K562 (cell line): ENCODE measurements around the gene SPINT4. TPM values are rescaled to one million over a fixed set of nuclear protein-coding genes. Genes with fewer than 3 reads are reported as not detected.

Source experiments
- ATAC-seq: fragments of 200-7000 bp; cut with Tn5 transposase; 3 replicates; pipeline ENCODE4 v1.9.1; 2020; ENCODE audit warnings: moderate library complexity
- Bru-seq: library from RNA; stranded (reverse); fragments of 400-500 nt; gene quantifications from one replicate; lab custom pipeline; 2021; lab: Mats Ljungman, UMichigan
- BruChase-seq, 2 experiments: library from RNA; stranded (reverse); fragments of 400-500 nt; gene quantifications; one replicate each; lab custom pipeline; 2021; lab: Mats Ljungman, UMichigan
- BruUV-seq: library from RNA; stranded (reverse); fragments of 400-500 nt; replicated peaks from 2 replicates; lab custom pipeline; 2021; lab: Mats Ljungman, UMichigan
- CTCF ChIA-PET: fragments of 300-600 bp; formaldehyde crosslinking; extraction: SDS; loops from one replicate; lab custom pipeline; 2021; ENCODE audit warnings: low intra/inter-chr PET ratio; lab: Yijun Ruan, JAX
- POLR2A ChIA-PET: fragments of 300-600, 350-650 bp; sonication (Branson Sonifier 250); formaldehyde crosslinking; extraction: SDS; loops from one replicate; lab custom pipeline; 2021; ENCODE audit warnings: antibody characterized with exemption, inconsistent platforms; lab: Yijun Ruan, JAX
- DNase-seq, 4 experiments: peaks; one replicate each; pipeline versions ENCODE4 v3.0.0 to v3.0.0-alpha.2; 2011 to 2018; ENCODE audit warnings: low spot score in 3 of 4, mixed read lengths in 3 of 4; ENCODE audit errors: extremely low read depth in 1 of 4
- FAIRE-seq: peaks from 2 replicates; lab custom pipeline; 2011; peaks lifted over from hg19 to GRCh38; lab: Jason Lieb, UNC
- H2AFZ ChIP-seq: 2 replicates; pipeline ENCODE4 v1.6.0; 2011; ENCODE audit warnings: low read depth, low read length, control low read depth, inconsistent platforms
- H3K27ac ChIP-seq: fragments of 200-600 bp; 3 replicates; pipeline ENCODE4 v1.8.0; 2011; ENCODE audit warnings: low read depth, mild to moderate bottlenecking, control low read depth, inconsistent platforms, low read length, moderate library complexity, mixed read lengths; ENCODE audit errors: extremely low read depth
- H3K27me3 ChIP-seq, 2 experiments: fragments of 300-600 bp in 1 of 2; 2 replicates in 1 of 2; 3 replicates in 1 of 2; pipeline versions ENCODE4 v1.6.0 to v1.8.0; 2011; ENCODE audit warnings: inconsistent platforms in 2 of 2, low read length in 2 of 2, mild to moderate bottlenecking in 1 of 2, mixed read lengths in 1 of 2, moderate library complexity in 1 of 2; ENCODE audit not compliant: control insufficient read depth in 2 of 2, insufficient read depth in 2 of 2
- H3K36me3 ChIP-seq: fragments of 300-600 bp; 3 replicates; pipeline ENCODE4 v1.8.0; 2011; ENCODE audit warnings: mild to moderate bottlenecking, low read length, inconsistent platforms; ENCODE audit not compliant: control insufficient read depth, insufficient read depth
- H3K4me1 ChIP-seq, 2 experiments: fragments of 200-600 bp in 1 of 2; replicated peaks in 1 of 2; 2 replicates in 1 of 2; 3 replicates in 1 of 2; pipeline versions ENCODE4 v1.5.1 to v1.8.0; 2011; ENCODE audit warnings: inconsistent platforms in 2 of 2, low read length in 2 of 2, mild to moderate bottlenecking in 1 of 2, mixed read lengths in 1 of 2, moderate library complexity in 1 of 2; ENCODE audit not compliant: control insufficient read depth in 2 of 2, insufficient read depth in 2 of 2
- H3K4me2 ChIP-seq: 2 replicates; pipeline ENCODE4 v1.6.1; 2011; ENCODE audit warnings: low read length, control low read depth, inconsistent platforms, mixed read lengths; ENCODE audit not compliant: insufficient read depth
- H3K4me3 ChIP-seq: fragments of 200-600 bp; sonication (generic), shearing (Covaris generic); 2 replicates; pipeline ENCODE4 v1.5.1; 2016; ENCODE audit warnings: control low read depth, inconsistent platforms
- H3K79me2 ChIP-seq: fragments of 200-600 bp; 3 replicates; pipeline ENCODE4 v1.8.0; 2011; ENCODE audit warnings: low read length, inconsistent platforms; ENCODE audit not compliant: control insufficient read depth, insufficient read depth
- H3K9ac ChIP-seq, 2 experiments: 2 replicates each; pipeline versions ENCODE4 v1.6.0 to v1.6.1; 2011; ENCODE audit warnings: low read depth in 2 of 2, low read length in 2 of 2, control low read depth in 1 of 2, inconsistent platforms in 1 of 2, mild to moderate bottlenecking in 1 of 2, mixed read lengths in 1 of 2; ENCODE audit not compliant: insufficient read depth in 1 of 2
- H3K9me1 ChIP-seq: one replicate; pipeline ENCODE4 v1.6.0; 2011; ENCODE audit warnings: inconsistent platforms, mild to moderate bottlenecking, low read length, moderate library complexity; ENCODE audit not compliant: control insufficient read depth, insufficient read depth
- H3K9me3 ChIP-seq: replicated peaks from 2 replicates; pipeline ENCODE4 v1.5.1; 2011; ENCODE audit warnings: low read depth, low read length, inconsistent platforms; ENCODE audit not compliant: control insufficient read depth, insufficient read depth
- H4K20me1 ChIP-seq: replicated peaks from 2 replicates; pipeline ENCODE4 v1.6.1; 2011; ENCODE audit warnings: low read length, inconsistent platforms, mixed read lengths; ENCODE audit not compliant: control insufficient read depth, insufficient read depth
- BRCA1 ChIP-seq, 2 experiments: fragments of 450-650 bp in 1 of 2; sonication (generic) in 1 of 2; formaldehyde crosslinking in 1 of 2; IDR thresholded peaks; 2 replicates each; pipeline versions ENCODE4 v1.5.0 to v1.6.1; 2017 to 2020; ENCODE audit warnings: mild to moderate bottlenecking in 1 of 2, missing genetic modification reagents in 1 of 2
- BRD9 ChIP-seq: fragments of 450-650 bp; IDR thresholded peaks from 2 replicates; pipeline ENCODE4 v1.6.1; 2018; ENCODE audit warnings: low read depth; ENCODE audit not compliant: partially characterized antibody
- FOS ChIP-seq: IDR thresholded peaks from 3 replicates; pipeline ENCODE4 v1.6.1; 2011; ENCODE audit not compliant: insufficient read length; ENCODE audit errors: extremely low read depth
- FOXA1 ChIP-seq: fragments of 450-650 bp; IDR thresholded peaks from 2 replicates; pipeline ENCODE4 v1.6.1; 2016; ENCODE audit warnings: mild to moderate bottlenecking, borderline replicate concordance
- FOXJ3 ChIP-seq: sonication (generic); formaldehyde crosslinking; IDR thresholded peaks from 2 replicates; pipeline ENCODE4 v1.4.0; 2020; ENCODE audit warnings: mild to moderate bottlenecking, missing genetic modification reagents
- MAFF ChIP-seq: IDR thresholded peaks from 2 replicates; pipeline ENCODE4 v1.6.1; 2012; ENCODE audit warnings: low read length, improper control_type of control experiment
- NFIC ChIP-seq: fragments of 450-650 bp; IDR thresholded peaks from 2 replicates; pipeline ENCODE4 v1.6.1; 2017; ENCODE audit warnings: mild to moderate bottlenecking, inconsistent platforms
- NFYB ChIP-seq: IDR thresholded peaks from 2 replicates; pipeline ENCODE4 v1.6.1; 2011; ENCODE audit warnings: mild to moderate bottlenecking, moderate library complexity; ENCODE audit not compliant: insufficient read length; ENCODE audit errors: extremely low read depth
- ZBTB49 ChIP-seq: sonication (generic); formaldehyde crosslinking; IDR thresholded peaks from 2 replicates; pipeline ENCODE4 v1.8.0; 2022; ENCODE audit warnings: missing genetic modification reagents, mild to moderate bottlenecking, borderline replicate concordance
- ZNF512 ChIP-seq: IDR thresholded peaks from 2 replicates; pipeline ENCODE4 v1.6.1; 2016; ENCODE audit warnings: missing genetic modification characterization, missing compliant biosample characterization
- ZNF586 ChIP-seq: fragments of 450-650 bp; formaldehyde crosslinking; conservative IDR thresholded peaks from 2 replicates; pipeline ENCODE4 v1.4.0; 2020; ENCODE audit warnings: mild to moderate bottlenecking, moderate library complexity
- WGBS: fragments of 100-300 bp; shearing (Covaris generic); methylation state at CpG from one replicate; pipeline ENCODE4 v1.1.6; 2016; ENCODE audit warnings: low coverage, mixed read lengths; ENCODE audit not compliant: insufficient coverage; ENCODE audit errors: missing lambda C conversion rate; 5-methylcytosine and 5-hydroxymethylcytosine counted together
- in situ Hi-C: fragments of 300-500 bp; cut with MboI; formaldehyde crosslinking; loops from 4 replicates; pipeline ENCODE4 v1.15.0; 2018; ENCODE audit warnings: inconsistent platforms, mixed read lengths
- intact Hi-C: fragments of 100-400 bp; cut with micrococcal nuclease; formaldehyde crosslinking; loops from 2 replicates; pipeline ENCODE4 v1.14.2; 2022
- long read RNA-seq, 3 experiments: library from polyadenylated mRNA in 2 of 3; library from RNA in 1 of 3; unstranded in 2 of 3; stranded (forward) in 1 of 3; transcript quantifications; one replicate each; pipeline ENCODE4 v2.0.0, GENCODE V29; 2019 to 2022
- polyA minus RNA-seq, 3 experiments: library from RNA; depleted of rRNA, polyadenylated mRNA; stranded (reverse); fragments of >200 nt; gene quantifications; 2 replicates each; pipeline ENCODE4 v1.2.3, GENCODE V29; 2011
- polyA plus RNA-seq, 8 experiments: library from polyadenylated mRNA; depleted of rRNA in 4 of 8; stranded (reverse) in 5 of 8; unstranded in 3 of 8; fragments of >200 nt; fragmentation: Nextera tagmentation in 2 of 8; fragmentation: Illumina TruSeq in 1 of 8; extraction: Ambion mirVana in 2 of 8; extraction: Trizol in 1 of 8; gene quantifications; 2 replicates each; pipeline versions ENCODE4 v1.2.1 to v1.2.3, GENCODE V29; 2011 to 2014; ENCODE audit warnings: inconsistent platforms in 1 of 8, missing spikeins in 1 of 8
- total RNA-seq, 7 experiments: library from RNA; depleted of rRNA in 6 of 7; stranded (reverse); fragments of >200 nt in 6 of 7; fragmentation: Illumina TruSeq in 2 of 7; extraction: Trizol in 2 of 7; gene quantifications; 2 replicates each; pipeline versions ENCODE4 v1.2.1 to v1.2.3, GENCODE V29; 2011 to 2021; ENCODE audit warnings: low replicate concordance in 1 of 7

Gene SPINT4
- total RNA-seq (2011; cell fraction: chromatin; rRNA removed; ENCODE audit: low replicate concordance) = not detected in 2 replicates
- not detected in 2 replicates for total RNA-seq (2011; cell fraction: nucleolus; rRNA removed)
- total RNA-seq (2011; cell fraction: nucleoplasm; rRNA removed) = not detected in 2 replicates
- total RNA-seq (2014; rRNA removed) = not detected in 2 replicates
- total RNA-seq (2014; rRNA removed; fragmentation: Illumina TruSeq; extraction: Trizol) = not detected in 2 replicates
- total RNA-seq (2015; rRNA removed; fragmentation: Illumina TruSeq; extraction: Trizol) = not detected in 2 replicates
- total RNA-seq (2021) = not detected in 2 replicates
- not detected in 2 replicates for polyA plus RNA-seq (2011; rRNA removed)
- not detected in 2 replicates for polyA plus RNA-seq (2011; cell fraction: cytosol; rRNA removed)
- polyA plus RNA-seq (2011; cell fraction: nucleus; rRNA removed) = not detected in 2 replicates
- polyA plus RNA-seq (2012) = not detected in 2 replicates
- polyA plus RNA-seq (2014; fragmentation: Illumina TruSeq; extraction: Trizol) = not detected in 2 replicates
- polyA plus RNA-seq (2014; fragmentation: Nextera tagmentation; extraction: Ambion mirVana) = not detected
- polyA plus RNA-seq (2014; rRNA removed) = not detected in 2 replicates
- polyA minus RNA-seq (2011; rRNA and poly(A)+ RNA removed) = not detected in 2 replicates
- not detected in 2 replicates for polyA minus RNA-seq (2011; cell fraction: cytosol; rRNA and poly(A)+ RNA removed)
- polyA minus RNA-seq (2011; cell fraction: nucleus; rRNA and poly(A)+ RNA removed) = not detected in 2 replicates
- Bru-seq, nascent RNA = not detected
- BruChase-seq, experiment 1, labeled RNA remaining after a 2-hour chase = not detected
- not detected for BruChase-seq, experiment 2, labeled RNA remaining after a 6-hour chase
- long read RNA-seq, experiment 1 = 0 reads
- long read RNA-seq, experiment 2 = 0 reads
- long read RNA-seq, experiment 3 = 0 reads

DNA sequence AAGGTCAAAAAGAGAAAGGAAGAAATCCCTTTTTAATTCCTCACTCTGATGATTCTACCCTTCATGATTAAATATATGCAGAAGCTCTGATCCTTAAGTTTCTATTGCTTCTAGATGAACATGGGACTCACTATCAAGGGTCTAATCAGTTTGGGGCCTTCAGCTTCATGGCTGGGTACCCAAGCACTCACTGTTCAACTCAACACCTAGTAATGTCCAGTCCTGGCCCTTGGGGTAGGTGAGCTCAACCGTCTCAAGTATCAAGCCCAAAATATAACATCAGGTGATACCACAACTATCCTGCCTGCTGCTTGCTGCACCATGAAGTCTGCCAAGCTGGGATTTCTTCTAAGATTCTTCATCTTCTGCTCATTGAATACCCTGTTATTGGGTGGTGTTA is at the start of gene SPINT4:
SPINT4 (plus strand) TSS at position 301 of the 400 bp plus-strand sequence; CDS start at position 322, 21 bp downstream.
- H3K79me2 ChIP-seq = no peaks in the 10 kb centered on the region
- 0% methylated on average over 1 of the region's 1 CpG for WGBS
- DNase-seq (no peak), ATAC-seq (no peak), FAIRE-seq (no peak)
- ChIA-PET POLR2A (no interaction called here), CTCF (no interaction called here)
- no peaks in the 10 kb centered on the region for H3K9me1 ChIP-seq
- BruUV-seq = no TSS peak
- no peak within 1 kb of the TSS for H3K9ac ChIP-seq
- H3K4me3 ChIP-seq = no peak within 1 kb of the TSS
- no peaks in the 10 kb centered on the region for H4K20me1 ChIP-seq
- H3K27me3 ChIP-seq = no peaks in the 10 kb centered on the region; a peak in 1 of 5 replicates
- no peak within 1 kb of the TSS for H3K27ac ChIP-seq
- in situ Hi-C loops = no loop called here
- H3K36me3 ChIP-seq = no peaks in the 10 kb centered on the region
- no peak within 1 kb of the TSS for H3K4me2 ChIP-seq
- H3K9me3 ChIP-seq = no peaks in the 10 kb centered on the region
- H2AFZ ChIP-seq = no peak within 1 kb of the TSS
- H3K4me1 ChIP-seq = no peaks in the 10 kb centered on the region
- intact Hi-C loops = no loop called here
- TF ChIP-seq FOXA1 (no peak), ZNF586 (no peak), NFIC (no peak), MAFF (no peak), FOXJ3 (no peak), ZNF512 (tag) (no peak), ZBTB49 (no peak), FOS (no peak), NFYB (no peak), BRD9 (no peak), BRCA1 (IDR thresholded peaks at IDR 0.05) (no peak), BRCA1 (CRISPR knock-in tag; IDR thresholded peaks at IDR 0.05) (no peak)
